Stimulated activated CD4-positive, alpha-beta T cell treated with anti-CD3 and anti-CD28 coated beads, Interleukin-2, amount 100 ng/mL, for 4 hours (primary cell): ENCODE results near the gene FHOD1.

Experiments
- DNase-seq: peaks from one replicate; pipeline ENCODE4 v3.0.0-alpha.2; 2020; ENCODE audit warnings: low read depth

FHOD1 gene

DNA sequence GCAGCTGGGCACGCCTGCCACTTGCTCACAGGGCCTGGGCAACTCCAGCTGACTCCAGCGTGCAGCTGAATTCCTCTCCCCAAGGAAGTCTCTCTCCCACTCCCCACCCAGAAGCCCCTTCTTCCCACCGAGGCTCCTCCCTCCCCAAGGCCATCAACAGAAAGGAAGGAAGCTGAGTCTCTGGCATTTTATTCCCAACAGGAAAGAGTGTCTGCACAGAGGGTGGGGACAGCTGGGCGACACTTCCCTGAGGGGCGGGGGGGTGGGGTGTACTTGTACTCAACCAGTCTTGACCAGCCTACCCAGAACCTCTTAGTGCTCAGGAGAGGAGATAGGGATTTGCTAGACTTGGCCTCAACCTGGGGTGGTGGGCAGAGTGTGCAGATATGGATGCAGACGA, 57.2 kb downstream of the FHOD1 start, which contains the start of gene EXOC3L1:
Gene EXOC3L1, minus strand, starts transcription at position 96 of the 400 bp plus-strand sequence. CDS start 460 bp downstream, outside the sequence.
- no peak for DNase-seq

DNA sequence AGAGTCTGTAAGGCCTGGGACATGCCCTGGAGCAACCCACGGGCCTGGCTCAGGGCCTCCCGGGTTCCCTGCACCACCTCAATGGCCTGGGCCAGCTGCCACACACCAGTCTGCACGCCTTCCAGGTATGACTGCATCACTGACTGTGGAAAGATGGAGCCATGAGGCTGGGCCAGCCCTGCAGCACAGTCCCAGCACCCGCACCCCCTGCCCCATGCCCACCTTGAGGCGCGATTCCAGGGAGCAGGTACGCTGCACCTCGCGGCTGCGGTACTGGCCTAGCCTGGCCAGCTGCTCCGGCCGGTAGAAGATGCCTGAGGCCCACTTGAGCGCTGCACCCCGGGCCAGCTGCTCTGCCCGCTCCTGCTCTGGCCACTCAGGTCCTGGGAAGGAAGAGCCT, 58.5 kb downstream of the FHOD1 start:
- no peak for DNase-seq

- no peak for DNase-seq
Measured at GRCh38 chr16:67188323-67188722, 59.0 kb downstream of the FHOD1 start.

DNA sequence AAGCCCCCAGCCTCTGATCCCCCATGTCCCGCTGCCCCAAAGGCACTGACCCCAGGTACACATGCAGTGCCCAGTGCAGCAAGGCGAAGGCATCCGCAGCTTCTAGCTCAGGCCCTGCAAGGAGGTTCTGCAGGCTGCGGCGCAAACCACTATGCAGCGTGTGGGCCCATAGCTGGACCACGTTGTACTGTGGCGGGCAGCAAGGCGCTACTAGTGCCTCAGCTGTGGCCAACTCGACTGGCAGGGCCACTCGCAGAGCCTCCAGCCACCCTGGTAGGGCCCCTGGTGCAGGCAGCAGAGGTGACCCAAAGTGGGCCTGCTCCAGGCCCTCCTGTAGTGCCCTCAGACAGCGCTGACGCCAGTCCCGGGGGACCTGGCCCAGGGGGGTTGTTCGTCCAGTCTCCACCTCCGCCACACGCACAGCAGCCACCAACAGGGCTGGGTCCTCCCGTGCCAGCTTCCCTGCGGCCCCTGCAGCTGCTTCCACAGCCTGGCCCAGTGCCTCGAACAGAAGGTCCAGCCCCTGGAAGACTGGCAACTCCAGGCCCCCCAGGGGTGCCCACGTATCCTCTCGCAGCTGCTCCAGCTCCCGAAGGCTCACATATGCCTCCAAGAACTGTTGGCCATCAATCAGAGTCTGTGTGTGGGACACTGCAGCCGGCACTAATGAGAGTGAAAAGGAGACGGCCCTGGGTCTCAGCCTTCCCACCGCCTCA, 59.9 kb downstream of the FHOD1 start:
- no peak for DNase-seq

- DNase-seq, result no peak
Measured at GRCh38 chr16:67186550-67186950, 60.7 kb downstream of the FHOD1 start.

- DNase-seq, result no peak
Measured at GRCh38 chr16:67185651-67186134, 61.6 kb downstream of the FHOD1 start.

- peak; percentile 67 for DNase-seq
Measured at GRCh38 chr16:67184995-67185650, 62.2 kb downstream of the FHOD1 start.

GRCh38 chr16:67184453-67184994, 62.8 kb downstream of the FHOD1 start:
- DNase-seq, result no peak

GRCh38 chr16:67183627-67184452, 63.4 kb downstream of the FHOD1 start, which contains the start of gene MATCAP1:
MATCAP1 (minus strand) TSS chr16:67183963; CDS start chr16:67180610, 3,353 bp downstream.
- DNase-seq, result peak; percentile 92

DNA sequence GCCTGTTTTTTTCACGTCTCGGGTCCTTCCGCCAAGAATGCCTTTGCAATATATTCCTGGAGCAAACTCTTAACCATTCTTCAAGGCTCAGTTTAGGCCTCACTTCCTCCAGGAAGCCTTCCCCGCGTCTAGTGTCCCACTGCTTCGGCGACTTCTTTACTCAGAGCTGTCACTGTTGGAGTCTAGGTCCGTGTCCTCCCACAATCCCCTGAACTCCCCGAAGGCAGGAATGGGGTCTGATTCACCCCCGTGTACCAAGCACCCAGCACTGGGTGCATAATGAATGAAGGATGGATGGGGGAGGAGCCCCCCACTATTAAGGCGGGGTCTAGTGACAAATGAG, 64.0 kb downstream of the FHOD1 start:
- no peak for DNase-seq

GRCh38 chr16:67182288-67182687, 65.0 kb downstream of the FHOD1 start:
- no peak for DNase-seq

- DNase-seq, result no peak
Measured at GRCh38 chr16:67181346-67181745, 65.9 kb downstream of the FHOD1 start.

DNA sequence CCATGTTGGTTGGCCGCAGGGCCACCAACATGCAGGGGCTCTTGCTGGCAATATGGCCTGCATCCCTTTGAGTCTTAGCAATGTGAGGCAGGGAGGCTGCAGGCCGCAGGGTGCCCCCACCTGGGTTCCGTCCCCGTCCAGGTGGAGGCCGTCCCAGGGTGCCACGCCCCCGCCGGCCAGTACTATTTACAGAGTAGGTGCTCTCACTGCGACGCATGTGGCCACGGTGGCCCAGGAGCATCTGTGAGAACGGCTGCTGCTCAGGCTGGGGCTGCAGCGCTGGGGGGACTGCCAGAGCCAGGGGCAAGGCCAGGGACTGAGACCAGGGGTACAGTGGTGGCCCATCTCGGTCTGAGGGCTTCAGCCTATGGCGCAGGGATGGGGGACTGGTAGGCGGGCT, 67.1 kb downstream of the FHOD1 start:
- DNase-seq, result no peak

GRCh38 chr16:67179421-67180080, 67.7 kb downstream of the FHOD1 start:
- DNase-seq, result no peak
